ENCODE data around the gene PIGC.

PIGC gene

DNA sequence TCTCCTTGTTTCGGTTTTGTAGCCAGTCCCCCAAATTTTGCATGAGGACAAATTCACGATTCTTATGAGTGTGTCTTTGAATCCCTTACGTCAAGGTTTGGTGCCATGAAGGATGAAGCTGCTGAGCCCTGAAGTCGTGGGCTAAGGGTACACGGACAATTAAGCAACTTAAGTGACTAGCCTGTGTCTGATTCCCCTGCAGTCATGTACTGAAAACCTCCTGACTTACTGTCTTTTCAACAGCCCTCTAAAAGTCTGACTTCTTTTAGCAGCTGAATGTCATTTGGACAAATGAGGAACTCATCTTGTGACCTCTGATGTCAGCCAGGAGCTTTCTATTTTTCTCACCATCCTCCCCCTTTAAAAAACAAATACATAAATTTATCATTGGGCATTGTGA, 50.5 kb downstream of the PIGC start:
- Histone ChIP-seq H3K36me3 (no peaks in the 10 kb centered on the region), H3K27me3 (ENCODE audit: insufficient read depth, low read depth, severe bottlenecking) (no peaks in the 10 kb centered on the region), H3K9me3 (ENCODE audit: severe bottlenecking) (no peaks in the 10 kb centered on the region), H3K4me3 (ENCODE audit: low read depth, low read length) (no peak overlapping the region), H3K27ac (no peak overlapping the region)
- DNase-seq: no peak
- TF ChIP-seq, protein P1, sequence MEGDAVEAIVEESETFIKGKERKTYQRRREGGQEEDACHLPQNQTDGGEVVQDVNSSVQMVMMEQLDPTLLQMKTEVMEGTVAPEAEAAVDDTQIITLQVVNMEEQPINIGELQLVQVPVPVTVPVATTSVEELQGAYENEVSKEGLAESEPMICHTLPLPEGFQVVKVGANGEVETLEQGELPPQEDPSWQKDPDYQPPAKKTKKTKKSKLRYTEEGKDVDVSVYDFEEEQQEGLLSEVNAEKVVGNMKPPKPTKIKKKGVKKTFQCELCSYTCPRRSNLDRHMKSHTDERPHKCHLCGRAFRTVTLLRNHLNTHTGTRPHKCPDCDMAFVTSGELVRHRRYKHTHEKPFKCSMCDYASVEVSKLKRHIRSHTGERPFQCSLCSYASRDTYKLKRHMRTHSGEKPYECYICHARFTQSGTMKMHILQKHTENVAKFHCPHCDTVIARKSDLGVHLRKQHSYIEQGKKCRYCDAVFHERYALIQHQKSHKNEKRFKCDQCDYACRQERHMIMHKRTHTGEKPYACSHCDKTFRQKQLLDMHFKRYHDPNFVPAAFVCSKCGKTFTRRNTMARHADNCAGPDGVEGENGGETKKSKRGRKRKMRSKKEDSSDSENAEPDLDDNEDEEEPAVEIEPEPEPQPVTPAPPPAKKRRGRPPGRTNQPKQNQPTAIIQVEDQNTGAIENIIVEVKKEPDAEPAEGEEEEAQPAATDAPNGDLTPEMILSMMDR (IDR thresholded peaks at IDR 0.05; ENCODE audit: low read depth, low read length): no peak

DNA sequence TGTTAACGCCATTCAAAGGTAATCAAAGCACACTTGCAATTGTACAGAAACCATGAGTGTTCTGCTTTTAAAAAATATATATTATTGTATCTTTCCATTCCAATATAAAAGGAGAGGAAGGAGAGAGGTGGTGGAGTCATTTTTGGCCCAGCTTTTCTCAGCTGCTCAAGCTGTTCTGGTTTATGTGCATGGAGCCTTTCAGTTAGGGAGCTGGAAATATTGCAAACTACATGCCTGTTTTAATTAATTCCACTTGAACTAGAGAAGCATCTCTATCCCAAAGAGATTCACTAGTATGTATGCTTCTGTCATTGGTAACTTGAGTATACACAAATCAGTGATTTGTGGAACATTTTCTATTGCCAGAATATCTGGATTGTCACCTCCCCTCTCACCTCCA, 51.9 kb downstream of the PIGC start:
- TF ChIP-seq, protein P1 (IDR thresholded peaks at IDR 0.05; ENCODE audit: low read depth, low read length): no peak
- no peak for DNase-seq
- no peak overlapping the region for H3K27ac ChIP-seq

More for the DNA sequence above, 51.9 kb downstream of the PIGC start:
- no peaks in the 10 kb centered on the region for H3K36me3 ChIP-seq
- H3K27me3 ChIP-seq (ENCODE audit: insufficient read depth, low read depth, severe bottlenecking): no peaks in the 10 kb centered on the region
- H3K4me3 ChIP-seq (ENCODE audit: low read depth, low read length): no peak overlapping the region
- no peaks in the 10 kb centered on the region for H3K9me3 ChIP-seq (ENCODE audit: severe bottlenecking)

All from WERI-Rb-1 (cell line).